Liver (tissue), 3 donors: ENCODE data around the gene ENTPD8.

Experiments used
- EGR1 ChIP-seq, 2 donors: IDR thresholded peaks; 2 replicates each; pipeline ENCODE4 v1.6.1; 2016 to 2018; ENCODE audit warnings: antibody characterized with exemption in 2 of 2, low read depth in 2 of 2
- TAF1 ChIP-seq: conservative IDR thresholded peaks from 2 replicates; pipeline ENCODE4 v1.6.1; 2016; ENCODE audit warnings: antibody characterized with exemption, mild to moderate bottlenecking
- TF ChIP-seq, protein P1 (sequence below): fragments of 150-350 bp; IDR thresholded peaks from 2 replicates; pipeline ENCODE4 v1.5.1; 2017; ENCODE audit warnings: improper control_type of control experiment, low read depth, low read length; ENCODE audit not compliant: missing input control
- TF ChIP-seq, protein P2 (sequence below): IDR thresholded peaks from 2 replicates; pipeline ENCODE4 v1.6.1; 2016; ENCODE audit warnings: antibody characterized with exemption
- donor health status: healthy.
- donor health status: healthy.

DNA sequence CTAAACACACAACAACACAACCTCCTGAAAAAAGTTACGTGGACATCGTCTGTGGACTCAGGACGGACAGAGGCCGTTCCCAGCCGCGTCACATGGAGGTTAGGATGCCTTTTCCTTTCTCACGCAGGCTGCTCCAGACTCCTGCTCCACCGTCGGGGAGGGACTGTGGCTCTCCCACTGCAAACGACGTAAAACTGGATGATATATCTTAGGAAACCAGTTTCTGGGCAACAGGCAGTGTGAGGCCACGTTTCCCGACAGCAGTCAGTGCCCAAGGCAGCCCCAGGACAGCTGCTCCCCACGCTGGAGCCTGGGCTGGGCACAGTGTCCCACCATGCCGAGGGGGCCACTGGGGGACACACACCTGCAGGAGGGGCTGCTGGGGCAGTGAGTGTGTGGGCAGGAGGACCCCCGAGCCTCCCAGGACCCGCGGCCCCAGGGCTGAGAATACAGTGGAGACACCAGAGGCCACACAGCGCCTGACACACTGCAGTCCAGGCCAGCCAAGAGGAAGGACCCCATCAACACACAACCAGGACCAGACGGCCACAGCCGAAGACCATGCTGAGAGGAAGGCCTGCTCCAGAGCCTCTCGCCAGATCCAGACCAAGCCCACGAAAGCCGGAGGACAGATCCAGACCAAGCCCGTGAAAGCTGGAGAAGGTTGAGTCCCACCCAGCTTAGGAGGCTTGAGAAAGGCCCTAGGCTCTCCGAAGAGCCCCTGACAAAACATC is 44.4 kb downstream of the ENTPD8 start:
- TF ChIP-seq, protein P1, sequence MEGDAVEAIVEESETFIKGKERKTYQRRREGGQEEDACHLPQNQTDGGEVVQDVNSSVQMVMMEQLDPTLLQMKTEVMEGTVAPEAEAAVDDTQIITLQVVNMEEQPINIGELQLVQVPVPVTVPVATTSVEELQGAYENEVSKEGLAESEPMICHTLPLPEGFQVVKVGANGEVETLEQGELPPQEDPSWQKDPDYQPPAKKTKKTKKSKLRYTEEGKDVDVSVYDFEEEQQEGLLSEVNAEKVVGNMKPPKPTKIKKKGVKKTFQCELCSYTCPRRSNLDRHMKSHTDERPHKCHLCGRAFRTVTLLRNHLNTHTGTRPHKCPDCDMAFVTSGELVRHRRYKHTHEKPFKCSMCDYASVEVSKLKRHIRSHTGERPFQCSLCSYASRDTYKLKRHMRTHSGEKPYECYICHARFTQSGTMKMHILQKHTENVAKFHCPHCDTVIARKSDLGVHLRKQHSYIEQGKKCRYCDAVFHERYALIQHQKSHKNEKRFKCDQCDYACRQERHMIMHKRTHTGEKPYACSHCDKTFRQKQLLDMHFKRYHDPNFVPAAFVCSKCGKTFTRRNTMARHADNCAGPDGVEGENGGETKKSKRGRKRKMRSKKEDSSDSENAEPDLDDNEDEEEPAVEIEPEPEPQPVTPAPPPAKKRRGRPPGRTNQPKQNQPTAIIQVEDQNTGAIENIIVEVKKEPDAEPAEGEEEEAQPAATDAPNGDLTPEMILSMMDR = no peak
- TF ChIP-seq EGR1 (IDR thresholded peaks at IDR 0.05; ENCODE audit: low read depth in 2 of 2) = no peak
- TF ChIP-seq TAF1 = no peak
- TF ChIP-seq, protein P2, sequence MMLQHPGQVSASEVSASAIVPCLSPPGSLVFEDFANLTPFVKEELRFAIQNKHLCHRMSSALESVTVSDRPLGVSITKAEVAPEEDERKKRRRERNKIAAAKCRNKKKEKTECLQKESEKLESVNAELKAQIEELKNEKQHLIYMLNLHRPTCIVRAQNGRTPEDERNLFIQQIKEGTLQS = no peak
